Inferior parietal cortex (tissue), 1 donor: Measurements from ENCODE around the gene ZNF423.

Experiments
- DNase-seq: peaks from one replicate; pipeline ENCODE4 v3.0.0-alpha.2; 2016; ENCODE audit errors: extremely low spot score

ZNF423 gene

GRCh38 chr16:49494474-49494873, 361.4 kb downstream of the ZNF423 start:
- DNase-seq, result no peak

GRCh38 chr16:49493836-49494235, 362.1 kb downstream of the ZNF423 start:
- no peak for DNase-seq

DNA sequence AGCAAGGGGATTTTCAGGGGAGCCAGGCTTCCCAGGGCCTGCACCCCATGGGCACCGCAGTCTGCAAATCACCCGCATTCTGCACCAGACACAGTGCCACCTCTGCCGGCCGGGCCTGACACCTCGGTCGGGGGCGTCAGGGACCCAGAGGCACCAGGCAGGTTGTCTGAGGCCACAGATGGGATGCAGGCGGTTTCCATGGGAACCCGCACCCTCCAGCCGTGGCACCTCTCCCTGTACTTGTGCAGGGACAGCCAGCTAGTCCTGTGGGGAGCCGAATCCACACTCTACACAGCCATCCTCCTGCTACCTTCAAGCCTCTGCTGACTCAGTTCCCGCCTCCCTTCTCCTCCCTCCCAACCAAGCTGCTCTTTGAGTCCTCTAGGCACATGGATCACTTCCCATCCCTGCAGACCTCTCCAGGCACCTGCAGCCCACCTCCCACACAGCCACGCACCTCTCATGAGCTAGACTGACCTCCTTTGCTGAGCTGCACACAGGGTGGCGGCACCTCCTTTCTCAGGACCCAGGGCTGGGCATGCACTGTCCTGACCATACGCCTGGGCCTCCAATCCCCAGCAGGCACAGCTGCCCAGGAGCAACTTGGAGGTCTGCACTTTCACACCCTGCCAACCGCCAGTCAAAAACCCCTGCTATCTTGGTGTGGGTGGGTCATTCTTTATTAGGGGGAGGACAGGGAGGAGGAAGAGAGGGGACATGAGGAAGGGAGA, 362.9 kb downstream of the ZNF423 start:
- DNase-seq, result no peak

GRCh38 chr16:49491771-49492761, 363.8 kb downstream of the ZNF423 start:
- no peak for DNase-seq

- no peak for DNase-seq
Measured at GRCh38 chr16:49491106-49491670, 364.7 kb downstream of the ZNF423 start.

- no peak for DNase-seq
Measured at GRCh38 chr16:49490321-49490705, 365.6 kb downstream of the ZNF423 start.

- no peak for DNase-seq
Measured at GRCh38 chr16:49489686-49490320, 366.1 kb downstream of the ZNF423 start.

DNA sequence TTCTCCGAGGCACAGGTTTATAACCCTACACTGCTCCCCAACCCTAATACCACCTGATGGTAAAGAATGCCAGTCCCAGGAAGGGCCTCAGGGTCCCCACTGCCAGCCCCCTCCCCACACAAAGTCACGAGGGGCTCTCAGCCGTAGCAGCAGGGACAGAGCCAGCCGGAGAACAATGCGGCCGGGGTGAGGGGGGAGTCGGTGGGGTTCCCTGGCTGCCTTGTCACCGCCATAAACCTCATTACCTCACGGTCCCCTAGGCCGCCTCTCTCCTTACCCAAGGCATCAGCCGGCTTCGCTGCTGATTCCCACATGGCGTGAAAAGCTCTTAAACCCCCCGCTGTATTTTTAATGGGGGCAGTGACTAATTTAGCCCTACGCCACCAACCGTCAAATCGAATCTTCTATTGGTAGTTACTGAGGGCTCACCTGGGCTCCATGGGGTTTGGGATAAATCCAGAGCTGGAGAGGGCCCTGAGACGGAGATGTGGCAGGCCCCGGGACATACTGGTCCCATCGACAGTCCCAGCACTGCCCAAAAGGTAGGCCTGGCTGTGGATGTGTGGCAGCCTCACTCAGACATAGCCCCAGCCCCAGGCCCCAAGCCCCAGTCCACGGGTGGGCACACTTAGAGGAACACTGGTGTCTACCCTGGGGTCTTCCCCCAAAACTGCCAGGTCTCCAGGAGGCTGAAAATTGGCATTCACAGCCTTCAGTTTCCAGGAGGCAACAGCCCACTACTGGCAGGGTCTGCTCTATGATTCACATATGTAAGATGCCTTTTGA, 367.0 kb downstream of the ZNF423 start:
- DNase-seq, result no peak

DNA sequence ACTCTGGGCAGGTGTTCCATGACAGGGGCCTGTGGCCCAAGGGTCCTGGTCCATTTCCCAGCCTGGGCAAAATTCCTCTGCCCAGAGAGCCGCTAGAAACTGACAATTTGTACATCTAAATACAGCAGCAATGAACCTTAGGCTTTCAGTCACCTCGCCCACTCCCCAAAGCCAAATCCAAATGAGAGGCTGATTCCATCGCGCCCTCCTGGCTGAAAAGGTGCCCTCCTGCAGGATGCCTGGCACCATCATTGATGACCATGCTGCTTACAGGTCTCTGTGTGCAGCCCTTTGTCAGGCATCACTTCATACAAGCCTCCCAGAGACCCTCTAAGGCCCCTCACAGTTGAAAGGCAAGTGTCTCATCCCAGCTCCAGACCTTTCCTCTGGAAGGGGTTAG, 367.6 kb downstream of the ZNF423 start:
- DNase-seq, result no peak

DNA sequence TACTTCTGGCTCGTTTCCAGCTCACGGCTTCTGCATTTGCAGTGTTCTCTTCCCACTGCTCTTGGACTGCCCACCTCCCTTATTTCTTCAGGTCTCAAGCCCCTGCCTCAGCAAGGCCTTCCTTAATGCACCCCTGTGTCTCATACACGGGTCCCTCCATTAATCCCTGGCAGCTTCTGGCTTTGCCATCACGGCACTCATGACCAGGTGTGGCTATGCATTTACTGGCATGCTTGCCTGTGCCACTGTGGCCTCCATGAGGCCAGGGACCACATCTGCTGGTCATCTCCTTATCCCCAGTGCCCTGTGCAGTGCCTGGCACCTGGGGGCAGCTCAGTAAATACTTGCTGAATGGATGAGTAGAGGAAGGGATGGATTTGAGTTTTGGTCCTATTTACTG, 368.2 kb downstream of the ZNF423 start:
- DNase-seq, result no peak

DNA sequence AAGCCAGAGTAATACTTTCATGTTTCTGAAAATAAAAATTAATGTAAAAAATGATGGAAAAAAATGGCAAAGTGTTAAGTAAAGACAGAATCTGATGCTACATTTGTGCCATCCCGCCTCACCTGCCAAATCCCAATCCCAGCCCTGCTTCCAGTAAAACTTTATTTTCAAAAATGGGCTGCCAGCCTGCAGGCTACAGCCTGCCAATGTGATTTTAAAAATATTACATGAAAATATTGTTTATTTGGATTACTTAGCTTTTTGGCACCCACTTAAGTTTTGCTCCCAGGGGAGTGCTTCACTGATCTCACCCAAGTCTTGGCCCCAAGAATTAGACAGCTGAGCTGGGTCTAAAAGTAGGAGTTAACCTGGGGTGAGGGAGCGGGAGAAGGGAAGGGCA, 369.5 kb downstream of the ZNF423 start:
- no peak for DNase-seq

GRCh38 chr16:49485663-49486062, 370.2 kb downstream of the ZNF423 start:
- DNase-seq, result no peak

DNA sequence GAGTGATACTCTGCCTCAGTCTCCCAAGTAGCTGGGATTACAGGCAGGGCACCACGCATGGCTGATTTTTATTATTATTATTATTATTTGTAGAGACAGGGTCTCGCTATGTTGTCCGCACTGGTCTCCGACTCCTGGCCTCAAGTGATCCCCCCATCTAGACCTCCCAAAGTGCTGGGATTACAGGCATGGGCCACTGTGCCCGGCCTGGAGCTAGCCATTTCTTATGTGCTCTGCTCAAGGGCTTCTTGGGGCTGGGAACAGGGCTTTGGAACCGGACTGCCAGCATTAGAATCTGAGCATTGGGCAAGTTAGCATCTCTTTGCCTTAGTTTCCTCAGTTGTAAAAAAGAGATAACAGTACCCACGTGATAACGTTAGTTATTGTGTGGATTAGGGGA, 371.0 kb downstream of the ZNF423 start:
- no peak for DNase-seq

DNA sequence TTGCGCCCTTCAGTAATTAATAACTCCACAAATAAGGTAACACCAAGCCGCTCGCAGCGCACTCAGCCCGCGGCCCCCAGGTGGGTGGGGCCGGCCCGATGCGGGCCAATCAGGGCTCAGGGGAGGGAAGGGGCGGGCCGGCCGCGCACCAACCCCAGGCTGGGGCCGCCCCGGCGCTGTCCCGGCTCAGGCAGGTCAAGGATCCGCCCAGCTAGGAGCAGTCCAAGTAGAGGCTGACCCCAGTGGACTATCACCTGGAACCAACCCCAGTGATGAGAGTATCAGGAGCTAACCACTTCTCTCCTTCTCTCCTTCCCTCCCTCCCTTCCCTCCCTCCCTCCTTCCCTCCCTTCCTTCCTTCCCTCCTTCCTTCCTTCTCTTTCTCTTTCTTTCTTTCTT, 371.5 kb downstream of the ZNF423 start:
- DNase-seq, result no peak

GRCh38 chr16:49483651-49484450, 372.1 kb downstream of the ZNF423 start:
- no peak for DNase-seq

- no peak for DNase-seq
Measured at GRCh38 chr16:49483251-49483650, 372.7 kb downstream of the ZNF423 start.

DNA sequence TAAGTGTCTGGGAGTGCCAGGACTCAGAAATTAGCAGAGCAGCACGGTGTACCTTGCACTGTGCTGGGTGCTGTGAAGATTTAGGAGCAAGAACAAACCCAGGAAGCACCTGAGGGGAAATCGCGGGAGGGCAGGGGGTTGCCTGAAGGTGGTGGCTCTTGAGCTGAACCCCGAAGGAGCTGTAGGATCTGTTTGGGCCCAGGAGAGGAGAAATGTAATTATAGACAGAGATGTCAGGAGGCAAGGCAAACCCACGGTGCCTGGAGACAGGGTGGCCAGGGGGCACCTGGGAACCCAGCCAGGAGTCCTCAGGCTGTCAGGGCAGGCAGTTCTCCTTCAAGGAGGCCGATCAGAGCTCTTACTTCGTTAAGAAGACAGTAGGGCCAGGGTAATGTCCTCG, 373.2 kb downstream of the ZNF423 start:
- no peak for DNase-seq

DNA sequence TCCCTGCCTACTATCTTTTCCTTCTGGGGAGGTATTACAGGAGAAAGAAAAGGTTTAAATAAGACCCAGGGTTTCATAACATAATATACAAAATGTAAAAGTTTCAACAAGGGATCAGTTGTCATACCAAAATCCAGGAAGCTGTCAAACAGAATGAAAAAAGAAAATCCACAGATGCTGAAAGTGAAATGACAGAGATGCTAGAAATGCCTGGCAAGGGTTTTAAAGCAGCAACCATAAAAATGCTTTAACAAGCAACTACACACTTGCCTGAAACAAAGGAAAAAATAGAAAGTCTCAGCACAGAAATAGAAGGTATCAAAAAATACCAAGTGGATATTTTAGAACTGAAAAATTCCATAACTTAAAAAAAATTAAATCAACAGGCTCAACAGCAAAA, 377.3 kb downstream of the ZNF423 start:
- DNase-seq, result no peak

- DNase-seq, result no peak
Measured at GRCh38 chr16:49478107-49478506, 377.8 kb downstream of the ZNF423 start.

- DNase-seq, result no peak
Measured at GRCh38 chr16:49477250-49477895, 378.5 kb downstream of the ZNF423 start.
